Endodermal cell (in vitro differentiated cells): ENCODE measurements around the gene SLC2A8. TPM values are rescaled to one million over a fixed set of nuclear protein-coding genes. Genes with fewer than 3 reads are reported as not detected.

ENCODE experiments used
- DNase-seq: peaks from one replicate; pipeline ENCODE4 v3.0.0-alpha.2; 2017
- H3K27ac ChIP-seq: 2 replicates; pipeline ENCODE4 v1.5.1; 2013; ENCODE audit warnings: mild to moderate bottlenecking, low read depth, low read length, moderate library complexity
- H3K27me3 ChIP-seq: 2 replicates; pipeline ENCODE4 v1.6.1; 2013; ENCODE audit warnings: mild to moderate bottlenecking, low read length, moderate library complexity; ENCODE audit not compliant: insufficient read depth, control insufficient read depth, poor library complexity, severe bottlenecking
- H3K36me3 ChIP-seq: 2 replicates; pipeline ENCODE4 v1.7.0; 2013; ENCODE audit warnings: mild to moderate bottlenecking, low read length, moderate library complexity; ENCODE audit not compliant: control insufficient read depth, insufficient read depth
- H3K4me1 ChIP-seq: one replicate; pipeline ENCODE4 v1.7.0; 2013; ENCODE audit warnings: low read length; ENCODE audit not compliant: control insufficient read depth, insufficient read depth
- H3K4me3 ChIP-seq: 2 replicates; pipeline ENCODE4 v1.5.1; 2013; ENCODE audit warnings: mild to moderate bottlenecking, low read length, moderate library complexity
- H3K9ac ChIP-seq: 2 replicates; pipeline ENCODE4 v1.6.1; 2013; ENCODE audit warnings: mild to moderate bottlenecking, low read length, moderate library complexity; ENCODE audit not compliant: poor library complexity, severe bottlenecking; ENCODE audit errors: extremely low read depth
- H3K9me3 ChIP-seq: 2 replicates; pipeline ENCODE4 v1.6.1; 2013; ENCODE audit warnings: mild to moderate bottlenecking, low read length, moderate library complexity; ENCODE audit not compliant: control insufficient read depth
- H3K27ac Mint-ChIP-seq: 2 replicates; pipeline ENCODE4 v1.8.0; 2020; ENCODE audit warnings: mixed read lengths
- H3K27me3 Mint-ChIP-seq: 2 replicates; pipeline ENCODE4 v1.8.0; 2021; ENCODE audit warnings: mild to moderate bottlenecking, mixed read lengths; ENCODE audit not compliant: insufficient read depth
- H3K36me3 Mint-ChIP-seq: 2 replicates; pipeline ENCODE4 v1.8.0; 2020; ENCODE audit warnings: low read depth, mixed read lengths
- H3K4me1 Mint-ChIP-seq: 2 replicates; pipeline ENCODE4 v1.8.0; 2020; ENCODE audit warnings: mixed read lengths
- H3K4me3 Mint-ChIP-seq: 2 replicates; pipeline ENCODE4 v1.8.0; 2020; ENCODE audit warnings: mild to moderate bottlenecking, moderate library complexity, mixed read lengths
- H3K9me3 Mint-ChIP-seq: 2 replicates; pipeline ENCODE4 v1.8.0; 2020; ENCODE audit warnings: mild to moderate bottlenecking, mixed read lengths
- WGBS, 2 experiments: methylation state at CpG; one replicate each; pipeline versions ENCODE4 v1.1.5 to v1.1.7; 2013; ENCODE audit warnings: missing lambda C conversion rate in 2 of 2, mixed read lengths in 1 of 2; ENCODE audit not compliant: insufficient coverage in 1 of 2, insufficient read length in 1 of 2; 5-methylcytosine and 5-hydroxymethylcytosine counted together
- total RNA-seq, 2 donors: library from RNA; stranded (reverse); fragmentation: NEBNext Ultra II Directional in 1 of 2; extraction: Animal tissue kit (Norgen Biotek cat#: 25700) in 1 of 2; gene quantifications; 2 replicates in 1 of 2; 3 replicates in 1 of 2; pipeline ENCODE4 v1.2.1, GENCODE V29; 2021
- TF ChIP-seq, protein P1 (sequence below): fragments of 200-600 bp; sonication (generic); conservative IDR thresholded peaks from 2 replicates; pipeline ENCODE4 v1.5.0; 2021; ENCODE audit warnings: antibody characterized with exemption, mild to moderate bottlenecking

SLC2A8 gene
- total RNA-seq, 2 donors from 2014 or later = 33.6 to 40.3 TPM

DNA sequence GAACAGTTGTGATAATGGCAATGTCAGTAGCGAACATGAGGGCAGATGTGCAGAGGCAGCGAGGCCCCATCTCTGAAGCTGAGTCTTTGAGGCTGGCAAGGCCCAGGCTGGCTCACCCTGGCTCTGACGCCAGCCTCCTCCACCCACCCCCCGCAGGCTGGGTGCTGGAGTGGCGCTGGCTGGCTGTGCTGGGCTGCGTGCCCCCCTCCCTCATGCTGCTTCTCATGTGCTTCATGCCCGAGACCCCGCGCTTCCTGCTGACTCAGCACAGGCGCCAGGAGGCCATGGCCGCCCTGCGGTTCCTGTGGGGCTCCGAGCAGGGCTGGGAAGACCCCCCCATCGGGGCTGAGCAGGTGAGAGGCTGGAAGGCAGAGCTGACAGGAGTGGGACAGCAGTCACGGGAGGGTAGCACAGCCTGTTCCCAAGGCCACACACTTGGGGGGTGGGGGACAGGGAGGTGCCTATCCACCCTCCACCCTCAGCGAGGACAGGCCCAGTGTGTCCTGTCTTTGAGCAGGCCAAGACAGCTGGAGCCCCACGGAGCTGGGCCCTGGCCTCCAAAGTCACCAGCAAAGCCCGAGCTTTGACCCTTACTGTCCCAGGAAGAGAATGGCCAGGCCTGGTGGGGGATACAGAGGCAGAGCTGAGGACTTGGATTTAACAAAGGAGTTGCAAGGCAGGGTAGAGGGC, 5.6 kb downstream of the SLC2A8 start:
- no peak overlapping the region for H3K9ac ChIP-seq
- H3K27ac ChIP-seq = no peak overlapping the region
- no peak overlapping the region for H3K27ac Mint-ChIP-seq

DNA sequence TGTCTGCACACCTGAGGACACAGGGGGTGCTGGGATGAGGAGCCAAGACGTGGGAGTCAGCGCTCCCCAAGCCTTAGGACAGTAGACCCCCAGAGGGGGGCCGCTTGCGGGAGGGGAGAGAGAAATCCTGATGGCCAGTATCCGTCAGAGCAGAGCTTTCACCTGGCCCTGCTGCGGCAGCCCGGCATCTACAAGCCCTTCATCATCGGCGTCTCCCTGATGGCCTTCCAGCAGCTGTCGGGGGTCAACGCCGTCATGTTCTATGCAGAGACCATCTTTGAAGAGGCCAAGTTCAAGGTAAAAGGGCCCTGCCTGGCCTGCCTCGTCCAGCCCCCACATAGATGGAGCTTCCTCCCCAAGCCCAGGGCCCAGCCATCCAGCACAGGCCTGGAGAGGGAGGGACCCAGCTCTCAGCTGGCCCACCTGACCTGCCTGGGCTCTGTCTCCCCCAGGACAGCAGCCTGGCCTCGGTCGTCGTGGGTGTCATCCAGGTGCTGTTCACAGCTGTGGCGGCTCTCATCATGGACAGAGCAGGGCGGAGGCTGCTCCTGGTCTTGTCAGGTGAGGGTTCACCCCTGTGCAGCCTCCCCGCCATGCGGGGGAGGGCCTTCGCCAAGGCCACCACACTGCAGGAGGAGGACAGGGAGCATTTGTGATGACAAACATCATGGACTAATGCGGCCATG, 6.7 kb downstream of the SLC2A8 start:
- TF ChIP-seq, protein P1, sequence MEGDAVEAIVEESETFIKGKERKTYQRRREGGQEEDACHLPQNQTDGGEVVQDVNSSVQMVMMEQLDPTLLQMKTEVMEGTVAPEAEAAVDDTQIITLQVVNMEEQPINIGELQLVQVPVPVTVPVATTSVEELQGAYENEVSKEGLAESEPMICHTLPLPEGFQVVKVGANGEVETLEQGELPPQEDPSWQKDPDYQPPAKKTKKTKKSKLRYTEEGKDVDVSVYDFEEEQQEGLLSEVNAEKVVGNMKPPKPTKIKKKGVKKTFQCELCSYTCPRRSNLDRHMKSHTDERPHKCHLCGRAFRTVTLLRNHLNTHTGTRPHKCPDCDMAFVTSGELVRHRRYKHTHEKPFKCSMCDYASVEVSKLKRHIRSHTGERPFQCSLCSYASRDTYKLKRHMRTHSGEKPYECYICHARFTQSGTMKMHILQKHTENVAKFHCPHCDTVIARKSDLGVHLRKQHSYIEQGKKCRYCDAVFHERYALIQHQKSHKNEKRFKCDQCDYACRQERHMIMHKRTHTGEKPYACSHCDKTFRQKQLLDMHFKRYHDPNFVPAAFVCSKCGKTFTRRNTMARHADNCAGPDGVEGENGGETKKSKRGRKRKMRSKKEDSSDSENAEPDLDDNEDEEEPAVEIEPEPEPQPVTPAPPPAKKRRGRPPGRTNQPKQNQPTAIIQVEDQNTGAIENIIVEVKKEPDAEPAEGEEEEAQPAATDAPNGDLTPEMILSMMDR = no peak
- Histone ChIP-seq H3K27ac (no peak overlapping the region), H3K4me3 (no peak overlapping the region), H3K4me1 (peaks cover 7% of the 10 kb centered on the region), H3K36me3 (peaks cover 32% of the 10 kb centered on the region), H3K9me3 (no peaks in the 10 kb centered on the region), H3K9ac (no peak overlapping the region), H3K27me3 (no peaks in the 10 kb centered on the region)
- no peaks in the 10 kb centered on the region for H3K9me3 Mint-ChIP-seq
- peaks cover 4% of the 10 kb centered on the region for H3K4me1 Mint-ChIP-seq
- H3K36me3 Mint-ChIP-seq = peaks cover 25% of the 10 kb centered on the region
- WGBS, 2 experiments = 87 to 96% methylated on average over 15 to 22 of the region's 22 CpGs
- H3K27me3 Mint-ChIP-seq = no peaks in the 10 kb centered on the region
- H3K27ac Mint-ChIP-seq = no peak overlapping the region
- H3K4me3 Mint-ChIP-seq = no peak overlapping the region
- DNase-seq = no peak

More for the DNA sequence above, 5.6 kb downstream of the SLC2A8 start:
- Histone ChIP-seq H3K9me3 (no peaks in the 10 kb centered on the region), H3K36me3 (peaks cover 29% of the 10 kb centered on the region), H3K27me3 (no peaks in the 10 kb centered on the region), H3K4me1 (peaks cover 7% of the 10 kb centered on the region), H3K4me3 (no peak overlapping the region)
- Mint-ChIP-seq H3K4me1 (peaks cover 9% of the 10 kb centered on the region), H3K9me3 (no peaks in the 10 kb centered on the region), H3K36me3 (peaks cover 20% of the 10 kb centered on the region), H3K4me3 (no peak overlapping the region), H3K27me3 (no peaks in the 10 kb centered on the region)
- TF ChIP-seq, protein P1 = no peak
- no peak for DNase-seq
- WGBS, 2 experiments = 91 to 95% methylated on average over 6 to 18 of the region's 18 CpGs

DNA sequence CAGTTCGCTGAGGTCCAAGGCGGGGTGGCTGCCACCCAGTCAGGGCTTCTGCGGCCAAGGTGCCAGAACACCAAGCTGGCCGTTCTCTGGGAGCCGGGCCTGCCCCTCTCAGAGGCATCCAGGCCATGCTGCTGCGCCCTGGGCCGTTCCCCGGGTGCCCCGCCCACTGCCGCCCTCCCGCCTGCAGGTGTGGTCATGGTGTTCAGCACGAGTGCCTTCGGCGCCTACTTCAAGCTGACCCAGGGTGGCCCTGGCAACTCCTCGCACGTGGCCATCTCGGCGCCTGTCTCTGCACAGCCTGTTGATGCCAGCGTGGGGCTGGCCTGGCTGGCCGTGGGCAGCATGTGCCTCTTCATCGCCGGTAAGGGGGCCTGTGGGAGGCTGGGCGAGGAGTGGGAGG, 7.7 kb downstream of the SLC2A8 start:
- Histone ChIP-seq H3K4me3 (no peak overlapping the region), H3K9ac (no peak overlapping the region), H3K4me1 (peaks cover 7% of the 10 kb centered on the region), H3K36me3 (peaks cover 31% of the 10 kb centered on the region), H3K27ac (no peak overlapping the region), H3K9me3 (no peaks in the 10 kb centered on the region), H3K27me3 (no peaks in the 10 kb centered on the region)
- H3K27me3 Mint-ChIP-seq = no peaks in the 10 kb centered on the region
- no peaks in the 10 kb centered on the region for H3K9me3 Mint-ChIP-seq
- no peak for DNase-seq
- no peak overlapping the region for H3K4me3 Mint-ChIP-seq
- H3K27ac Mint-ChIP-seq = no peak overlapping the region
- peaks cover 3% of the 10 kb centered on the region for H3K4me1 Mint-ChIP-seq
- WGBS, 2 experiments = 95 to 96% methylated on average over 5 to 23 of the region's 23 CpGs
- H3K36me3 Mint-ChIP-seq = peaks cover 25% of the 10 kb centered on the region
- TF ChIP-seq, protein P1 = no peak
